ENCODE measurements around the gene TRIM40. TPM values are rescaled to one million over a fixed set of nuclear protein-coding genes. Genes with fewer than 3 reads are reported as not detected.

TRIM40 gene
- total and polyA plus RNA-seq, 9 donors = not detected

- Histone ChIP-seq H3K9me3 (no peaks in the 10 kb centered on the region), H3K36me3 (no peaks in the 10 kb centered on the region), H3K27ac (no peak overlapping the region), H3K4me3 (no peak overlapping the region), H3K27me3 (peaks cover 5% of the 10 kb centered on the region), H3K4me1 (ENCODE audit: insufficient read depth) (no peaks in the 10 kb centered on the region)
- DNase-seq = no peak
- TF ChIP-seq CTCF (IDR thresholded peaks at IDR 0.05) (no peak), POLR2A (IDR thresholded peaks at IDR 0.05) (no peak), EP300 (IDR thresholded peaks at IDR 0.05) (no peak)
- 67 to 73% (median 70%) methylated on average over 10 of the region's 10 CpGs for WGBS, 3 donors
- intact Hi-C loops (cut with DNase I) = loop anchor here in 1 of 4 donors (5.0 kb wide), 1 partner anchor 272 kb away; no protein-coding TSS in a partner anchor
Measured at GRCh38 chr6:30129265-30130178, 6.4 kb upstream of the TRIM40 start.

- intact Hi-C loops (cut with DNase I) = loop anchor here in 1 of 4 donors (5.0 kb wide), 1 partner anchor 273 kb away; no protein-coding TSS in a partner anchor
- H3K27me3 ChIP-seq = peaks cover 5% of the 10 kb centered on the region
- no peaks in the 10 kb centered on the region for H3K9me3 ChIP-seq
- no peak for TF ChIP-seq EP300 (IDR thresholded peaks at IDR 0.05)
- no peak for TF ChIP-seq POLR2A (IDR thresholded peaks at IDR 0.05)
- no peak for TF ChIP-seq CTCF (IDR thresholded peaks at IDR 0.05)
- H3K27ac ChIP-seq = no peak overlapping the region
- WGBS, 3 donors = 47 to 53% (median 49%) methylated on average over 4 of the region's 4 CpGs
- H3K36me3 ChIP-seq = no peaks in the 10 kb centered on the region
- no peak for DNase-seq
- H3K4me1 ChIP-seq (ENCODE audit: insufficient read depth) = no peaks in the 10 kb centered on the region
- no peak overlapping the region for H3K4me3 ChIP-seq
Measured at GRCh38 chr6:30130179-30130679, 5.7 kb upstream of the TRIM40 start.

- 22 to 28% (median 27%) methylated on average over 16 of the region's 16 CpGs for WGBS, 3 donors
- Histone ChIP-seq H3K27me3 (peaks cover 5% of the 10 kb centered on the region), H3K4me3 (no peak overlapping the region), H3K9me3 (no peaks in the 10 kb centered on the region), H3K27ac (no peak overlapping the region), H3K4me1 (ENCODE audit: insufficient read depth) (no peaks in the 10 kb centered on the region), H3K36me3 (no peaks in the 10 kb centered on the region)
- intact Hi-C loops (cut with DNase I) = loop anchor here in 1 of 4 donors (5.0 kb wide), 1 partner anchor 274 kb away; no protein-coding TSS in a partner anchor
- peak; percentile 82 to 91 (median 87) for TF ChIP-seq CTCF (IDR thresholded peaks at IDR 0.05)
- TF ChIP-seq EP300 (IDR thresholded peaks at IDR 0.05) = no peak
- no peak for TF ChIP-seq POLR2A (IDR thresholded peaks at IDR 0.05)
- peak; percentile 38 to 58 (median 54) for DNase-seq
Measured at GRCh38 chr6:30130887-30131862, 4.8 kb upstream of the TRIM40 start.
